H9 (cell line): ENCODE data around the gene SMIM10. TPM values are rescaled to one million over a fixed set of nuclear protein-coding genes. Genes with fewer than 3 reads are reported as not detected.

Experiments
- DNase-seq: peaks from one replicate; pipeline ENCODE4 v3.0.0-alpha.2; 2017
- H2AFZ ChIP-seq: one replicate; pipeline ENCODE4 v1.6.1; 2013; ENCODE audit warnings: mild to moderate bottlenecking, low read length, control low read depth, moderate library complexity
- H2AK5ac ChIP-seq: 2 replicates; pipeline ENCODE4 v1.6.1; 2013; ENCODE audit warnings: low read length, control low read depth, mixed read lengths; ENCODE audit not compliant: insufficient read length
- H2BK120ac ChIP-seq: one replicate; pipeline ENCODE4 v1.6.1; 2013; ENCODE audit warnings: low read depth, mild to moderate bottlenecking, low read length, control low read depth, inconsistent platforms; ENCODE audit not compliant: poor library complexity, severe bottlenecking
- H2BK12ac ChIP-seq: 2 replicates; pipeline ENCODE4 v1.6.1; 2013; ENCODE audit warnings: low read length, control low read depth, mixed read lengths, low read depth; ENCODE audit not compliant: insufficient read length
- H2BK15ac ChIP-seq: 2 replicates; pipeline ENCODE4 v1.6.1; 2013; ENCODE audit warnings: low read depth, low read length, control low read depth
- H2BK20ac ChIP-seq: one replicate; pipeline ENCODE4 v1.6.1; 2013; ENCODE audit warnings: low read depth, mild to moderate bottlenecking, low read length, control low read depth, inconsistent platforms; ENCODE audit not compliant: poor library complexity, severe bottlenecking
- H2BK5ac ChIP-seq: 2 replicates; pipeline ENCODE4 v1.6.1; 2013; ENCODE audit warnings: low read length, control low read depth, mixed read lengths; ENCODE audit not compliant: insufficient read length
- H3K14ac ChIP-seq: 2 replicates; pipeline ENCODE4 v1.6.1; 2013; ENCODE audit warnings: low read length, control low read depth; ENCODE audit not compliant: insufficient read depth
- H3K18ac ChIP-seq: 2 replicates; pipeline ENCODE4 v1.6.1; 2013; ENCODE audit warnings: low read depth, mild to moderate bottlenecking, mixed read lengths, low read length, control low read depth; ENCODE audit not compliant: insufficient read length
- H3K23ac ChIP-seq: 2 replicates; pipeline ENCODE4 v1.6.1; 2013; ENCODE audit warnings: low read length, control low read depth, mixed read lengths, low read depth; ENCODE audit not compliant: insufficient read length
- H3K23me2 ChIP-seq: 2 replicates; pipeline ENCODE4 v1.6.1; 2013; ENCODE audit warnings: low read depth, mild to moderate bottlenecking, mixed read lengths, low read length, control low read depth; ENCODE audit not compliant: insufficient read length, poor library complexity, severe bottlenecking
- H3K27ac ChIP-seq: 2 replicates; pipeline ENCODE4 v1.5.1; 2013; ENCODE audit warnings: low read length, control low read depth, mixed read lengths, low read depth; ENCODE audit not compliant: insufficient read length
- H3K27me3 ChIP-seq: 2 replicates; pipeline ENCODE4 v1.6.1; 2013; ENCODE audit warnings: low read length, control low read depth, inconsistent platforms; ENCODE audit not compliant: insufficient read depth
- H3K4ac ChIP-seq: 2 replicates; pipeline ENCODE4 v1.6.1; 2013; ENCODE audit warnings: low read depth, mild to moderate bottlenecking, control low read depth, inconsistent platforms, low read length, moderate library complexity
- H3K4me1 ChIP-seq: 2 replicates; pipeline ENCODE4 v1.6.1; 2013; ENCODE audit warnings: low read length, control low read depth, inconsistent platforms; ENCODE audit not compliant: insufficient read depth
- H3K4me2 ChIP-seq: 2 replicates; pipeline ENCODE4 v1.6.1; 2013; ENCODE audit warnings: low read length, control low read depth, mixed read lengths; ENCODE audit not compliant: insufficient read length, insufficient read depth
- H3K56ac ChIP-seq: 2 replicates; pipeline ENCODE4 v1.6.1; 2013; ENCODE audit warnings: low read depth, mild to moderate bottlenecking, mixed read lengths, low read length, control low read depth; ENCODE audit not compliant: insufficient read length
- H3K79me1 ChIP-seq: 2 replicates; pipeline ENCODE4 v1.6.1; 2013; ENCODE audit warnings: low read depth, mild to moderate bottlenecking, moderate library complexity, low read length, control low read depth, inconsistent platforms; ENCODE audit not compliant: insufficient read depth, poor library complexity, severe bottlenecking
- H3K79me2 ChIP-seq: 2 replicates; pipeline ENCODE4 v1.6.1; 2013; ENCODE audit warnings: low read length, control low read depth, inconsistent platforms; ENCODE audit not compliant: insufficient read depth
- H3K9ac ChIP-seq: 2 replicates; pipeline ENCODE4 v1.6.1; 2013; ENCODE audit warnings: low read length, control low read depth, mixed read lengths; ENCODE audit not compliant: insufficient read length; ENCODE audit errors: extremely low read depth
- H3K9me3 ChIP-seq: one replicate; pipeline ENCODE4 v1.6.1; 2013; ENCODE audit warnings: low read depth, low read length, inconsistent platforms; ENCODE audit not compliant: control insufficient read depth
- H3T11ph ChIP-seq: one replicate; pipeline ENCODE4 v1.6.1; 2013; ENCODE audit warnings: mild to moderate bottlenecking, low read length, control low read depth, inconsistent platforms
- H4K20me1 ChIP-seq: one replicate; pipeline ENCODE4 v1.6.1; 2013; ENCODE audit not compliant: control insufficient read depth, insufficient read length, insufficient read depth
- H4K5ac ChIP-seq: 2 replicates; pipeline ENCODE4 v1.6.1; 2013; ENCODE audit warnings: low read depth, mild to moderate bottlenecking, mixed read lengths, low read length, control low read depth; ENCODE audit not compliant: insufficient read length
- H4K8ac ChIP-seq: replicated peaks from 2 replicates; pipeline ENCODE4 v1.6.1; 2013; ENCODE audit warnings: low read length, control low read depth, mixed read lengths, low read depth; ENCODE audit not compliant: insufficient read length
- H4K91ac ChIP-seq: 2 replicates; pipeline ENCODE4 v1.6.1; 2013; ENCODE audit warnings: low read depth, mild to moderate bottlenecking, moderate library complexity, mixed read lengths, low read length, control low read depth; ENCODE audit not compliant: insufficient read length
- H3K27ac Mint-ChIP-seq, 3 experiments: 2 replicates in 2 of 3; 3 replicates in 1 of 3; pipeline ENCODE4 v1.8.0; 2020 to 2021; ENCODE audit warnings: mixed read lengths in 3 of 3, mild to moderate bottlenecking in 1 of 3, moderate library complexity in 1 of 3
- H3K27me3 Mint-ChIP-seq: 2 replicates; pipeline ENCODE4 v1.8.0; 2021; ENCODE audit warnings: low read depth, mild to moderate bottlenecking, moderate library complexity, mixed read lengths
- H3K36me3 Mint-ChIP-seq, 3 experiments: 2 replicates in 2 of 3; 3 replicates in 1 of 3; pipeline ENCODE4 v1.8.0; 2020 to 2021; ENCODE audit warnings: low read depth in 3 of 3, mixed read lengths in 3 of 3; ENCODE audit not compliant: insufficient read depth in 1 of 3
- H3K4me1 Mint-ChIP-seq, 2 experiments: 2 replicates each; pipeline ENCODE4 v1.8.0; 2020; ENCODE audit warnings: mixed read lengths in 2 of 2
- H3K4me3 Mint-ChIP-seq, 2 experiments: 2 replicates in 1 of 2; 3 replicates in 1 of 2; pipeline ENCODE4 v1.8.0; 2020 to 2021; ENCODE audit warnings: mild to moderate bottlenecking in 2 of 2, mixed read lengths in 2 of 2, moderate library complexity in 1 of 2
- H3K9me3 Mint-ChIP-seq, 2 experiments: 2 replicates in 1 of 2; 3 replicates in 1 of 2; pipeline ENCODE4 v1.8.0; 2020; ENCODE audit warnings: mild to moderate bottlenecking in 2 of 2, mixed read lengths in 2 of 2, moderate library complexity in 1 of 2
- WGBS: extraction: QIAGEN DNeasy Blood & Tissue Kit; methylation state at CpG from one replicate; pipeline ENCODE4 v1.1.7; 2013; ENCODE audit warnings: missing lambda C conversion rate, low lambda C conversion rate, mixed read lengths; ENCODE audit not compliant: insufficient read length; ENCODE audit errors: extremely low coverage; 5-methylcytosine and 5-hydroxymethylcytosine counted together
- total RNA-seq: library from RNA; stranded (reverse); gene quantifications from 2 replicates; pipeline ENCODE4 v1.2.1, GENCODE V29; 2021
- TF ChIP-seq, protein P1 (sequence below): fragments of 200-600 bp; sonication (generic); conservative IDR thresholded peaks from 3 replicates; pipeline ENCODE4 v1.8.0; 2021; ENCODE audit warnings: antibody characterized with exemption, mild to moderate bottlenecking

The SMIM10 gene
- total RNA-seq, 1 experiment from 2014 or later = 1.2 TPM

DNA sequence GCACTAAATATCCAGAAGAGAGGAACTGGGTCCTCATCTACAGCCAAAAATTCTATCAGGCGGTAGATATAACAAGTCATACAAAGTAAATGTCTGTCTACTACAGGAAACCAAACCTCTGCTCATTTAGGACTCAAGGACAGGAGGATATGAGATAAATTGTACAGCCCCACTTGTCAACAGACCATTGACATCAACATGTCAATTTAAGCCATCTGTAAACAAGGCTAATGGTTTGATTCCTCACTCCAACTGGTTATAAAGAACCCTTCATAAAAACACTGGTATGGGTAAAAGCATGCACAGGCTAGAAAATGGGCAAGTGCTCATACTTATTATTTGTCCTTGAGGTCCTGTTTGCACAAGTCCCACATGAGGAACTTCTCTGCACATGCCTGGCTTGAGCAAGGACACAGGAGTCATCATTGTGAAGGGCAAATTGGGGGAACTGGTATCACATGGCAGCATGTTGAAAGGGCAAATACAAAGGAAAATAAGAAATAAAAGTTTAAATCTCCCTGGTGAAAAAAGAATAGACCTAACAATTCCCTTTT is 18.3 kb downstream of the SMIM10 start:
- Histone ChIP-seq H2AK5ac (no peak overlapping the region), H3K27me3 (no peaks in the 10 kb centered on the region), H2BK5ac (no peak overlapping the region), H3K27ac (no peak overlapping the region), H3K9me3 (peaks cover 32% of the 10 kb centered on the region), H4K8ac (no peak overlapping the region), H2BK120ac (no peak overlapping the region), H3K9ac (no peak overlapping the region), H2BK20ac (no peak overlapping the region), H4K91ac (no peak overlapping the region), H3K79me1 (no peaks in the 10 kb centered on the region), H4K5ac (no peak overlapping the region), H4K20me1 (no peaks in the 10 kb centered on the region), H2AFZ (no peak overlapping the region), H3K23ac (no peak overlapping the region), H3K18ac (no peak overlapping the region), H3K4me2 (no peak overlapping the region), H3K79me2 (no peaks in the 10 kb centered on the region), H2BK12ac (no peak overlapping the region), H2BK15ac (no peak overlapping the region), H3K56ac (no peak overlapping the region), H3T11ph (no peak overlapping the region), H3K4ac (no peak overlapping the region), H3K14ac (no peak overlapping the region), H3K4me1 (peaks cover 10% of the 10 kb centered on the region; the same call in 1 of the 2 replicates), H3K23me2 (peaks cover 4% of the 10 kb centered on the region)
- Mint-ChIP-seq H3K4me3 (no peak overlapping the region), H3K27ac (no peak overlapping the region), H3K9me3 (peaks cover 3 to 69% of the 10 kb centered on the region in 2 experiments; a peak in 3 of 5 replicates), H3K27me3 (no peaks in the 10 kb centered on the region), H3K4me1 (peaks cover 19 to 24% of the 10 kb centered on the region in 2 experiments), H3K36me3 (no peaks in the 10 kb centered on the region)
- TF ChIP-seq, protein P1, sequence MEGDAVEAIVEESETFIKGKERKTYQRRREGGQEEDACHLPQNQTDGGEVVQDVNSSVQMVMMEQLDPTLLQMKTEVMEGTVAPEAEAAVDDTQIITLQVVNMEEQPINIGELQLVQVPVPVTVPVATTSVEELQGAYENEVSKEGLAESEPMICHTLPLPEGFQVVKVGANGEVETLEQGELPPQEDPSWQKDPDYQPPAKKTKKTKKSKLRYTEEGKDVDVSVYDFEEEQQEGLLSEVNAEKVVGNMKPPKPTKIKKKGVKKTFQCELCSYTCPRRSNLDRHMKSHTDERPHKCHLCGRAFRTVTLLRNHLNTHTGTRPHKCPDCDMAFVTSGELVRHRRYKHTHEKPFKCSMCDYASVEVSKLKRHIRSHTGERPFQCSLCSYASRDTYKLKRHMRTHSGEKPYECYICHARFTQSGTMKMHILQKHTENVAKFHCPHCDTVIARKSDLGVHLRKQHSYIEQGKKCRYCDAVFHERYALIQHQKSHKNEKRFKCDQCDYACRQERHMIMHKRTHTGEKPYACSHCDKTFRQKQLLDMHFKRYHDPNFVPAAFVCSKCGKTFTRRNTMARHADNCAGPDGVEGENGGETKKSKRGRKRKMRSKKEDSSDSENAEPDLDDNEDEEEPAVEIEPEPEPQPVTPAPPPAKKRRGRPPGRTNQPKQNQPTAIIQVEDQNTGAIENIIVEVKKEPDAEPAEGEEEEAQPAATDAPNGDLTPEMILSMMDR = no peak
- no peak for DNase-seq
- WGBS = no CpG with 5 or more reads among the region's 1 CpG
